Measurements from ENCODE around the gene FADS2. TPM values are rescaled to one million over a fixed set of nuclear protein-coding genes. Genes with fewer than 3 reads are reported as not detected.

FADS2 gene
- polyA plus RNA-seq, 2 of the 4 experiments (the other 2 are of a cell fraction) = 215 to 391 TPM

DNA sequence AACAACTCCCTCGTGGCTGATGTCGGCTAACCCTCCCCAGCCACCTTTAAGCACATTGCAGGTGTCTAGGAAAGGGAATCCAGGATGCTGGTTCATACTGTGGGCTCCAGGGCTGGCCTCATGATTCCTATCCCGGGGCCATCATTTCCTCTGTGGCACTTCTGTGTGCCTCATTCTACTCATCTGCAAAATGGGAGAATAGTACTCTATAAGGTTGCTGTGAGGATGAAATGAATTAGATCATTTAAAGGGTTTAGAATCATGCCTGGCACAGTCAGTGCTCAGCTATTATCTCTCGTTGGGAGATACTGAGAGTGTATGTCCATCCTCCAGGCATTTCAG lies 67.6 kb downstream of the FADS2 start:
- no peak overlapping the region for H3K4me2 ChIP-seq
- peaks cover 32% of the 10 kb centered on the region for H3K4me1 ChIP-seq
- ATAC-seq = no peak
- TF ChIP-seq EHF (CRISPR knock-in tag; IDR thresholded peaks at IDR 0.05) (no peak), HES2 (IDR thresholded peaks at IDR 0.05) (no peak), USF2 (IDR thresholded peaks at IDR 0.05) (no peak), NPAS2 (CRISPR knock-in tag; IDR thresholded peaks at IDR 0.05; ENCODE audit: borderline replicate concordance) (no peak), NFE2L2 (conservative IDR thresholded peaks at IDR 0.05; ENCODE audit: low read length) (no peak), MAZ (IDR thresholded peaks at IDR 0.05; ENCODE audit: borderline replicate concordance, low read depth, low read length) (no peak), RFX5 (IDR thresholded peaks at IDR 0.05) (no peak), HOXB5 (CRISPR knock-in tag; IDR thresholded peaks at IDR 0.05) (no peak), TFCP2L1 (CRISPR knock-in tag; IDR thresholded peaks at IDR 0.05) (no peak), CBX8 (IDR thresholded peaks at IDR 0.05) (no peak), NR3C1 (IDR thresholded peaks at IDR 0.05) (no peak), KDM5A (IDR thresholded peaks at IDR 0.05) (no peak), EHMT2 (IDR thresholded peaks at IDR 0.05; ENCODE audit: low read depth) (no peak), BHLHE40 (IDR thresholded peaks at IDR 0.05; ENCODE audit: low read depth, low read length) (no peak), PBX3 (IDR thresholded peaks at IDR 0.05) (no peak), ZC3H11A (IDR thresholded peaks at IDR 0.05) (no peak)
- TF ChIP-seq, protein P1, sequence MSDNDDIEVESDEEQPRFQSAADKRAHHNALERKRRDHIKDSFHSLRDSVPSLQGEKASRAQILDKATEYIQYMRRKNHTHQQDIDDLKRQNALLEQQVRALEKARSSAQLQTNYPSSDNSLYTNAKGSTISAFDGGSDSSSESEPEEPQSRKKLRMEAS (IDR thresholded peaks at IDR 0.05) = no peak
- TF ChIP-seq, protein P2, sequence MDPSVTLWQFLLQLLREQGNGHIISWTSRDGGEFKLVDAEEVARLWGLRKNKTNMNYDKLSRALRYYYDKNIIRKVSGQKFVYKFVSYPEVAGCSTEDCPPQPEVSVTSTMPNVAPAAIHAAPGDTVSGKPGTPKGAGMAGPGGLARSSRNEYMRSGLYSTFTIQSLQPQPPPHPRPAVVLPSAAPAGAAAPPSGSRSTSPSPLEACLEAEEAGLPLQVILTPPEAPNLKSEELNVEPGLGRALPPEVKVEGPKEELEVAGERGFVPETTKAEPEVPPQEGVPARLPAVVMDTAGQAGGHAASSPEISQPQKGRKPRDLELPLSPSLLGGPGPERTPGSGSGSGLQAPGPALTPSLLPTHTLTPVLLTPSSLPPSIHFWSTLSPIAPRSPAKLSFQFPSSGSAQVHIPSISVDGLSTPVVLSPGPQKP (IDR thresholded peaks at IDR 0.05; ENCODE audit: low read depth, low read length) = no peak
- no peak overlapping the region for H3K4me3 ChIP-seq
- ChIA-PET POLR2A (no interaction called here), CTCF (interaction anchor here (0.6 to 19.8 kb wide), 16 partner anchors 9 to 211 kb away, joined by 3 to 565 read pairs (median 71); partner anchors contain the start of genes BEST1, FADS3, FTH1 and RAB3IL1)
- DNase-seq (ENCODE audit: low read depth in 1 of 2, low spot score in 1 of 2) = no peak
- no peak for FAIRE-seq
- no peaks in the 10 kb centered on the region for H3K9me3 ChIP-seq
- H3K27ac ChIP-seq = no peak overlapping the region
- WGBS (ENCODE audit: missing lambda C conversion rate) = 71% methylated on average over 4 of the region's 4 CpGs

DNA sequence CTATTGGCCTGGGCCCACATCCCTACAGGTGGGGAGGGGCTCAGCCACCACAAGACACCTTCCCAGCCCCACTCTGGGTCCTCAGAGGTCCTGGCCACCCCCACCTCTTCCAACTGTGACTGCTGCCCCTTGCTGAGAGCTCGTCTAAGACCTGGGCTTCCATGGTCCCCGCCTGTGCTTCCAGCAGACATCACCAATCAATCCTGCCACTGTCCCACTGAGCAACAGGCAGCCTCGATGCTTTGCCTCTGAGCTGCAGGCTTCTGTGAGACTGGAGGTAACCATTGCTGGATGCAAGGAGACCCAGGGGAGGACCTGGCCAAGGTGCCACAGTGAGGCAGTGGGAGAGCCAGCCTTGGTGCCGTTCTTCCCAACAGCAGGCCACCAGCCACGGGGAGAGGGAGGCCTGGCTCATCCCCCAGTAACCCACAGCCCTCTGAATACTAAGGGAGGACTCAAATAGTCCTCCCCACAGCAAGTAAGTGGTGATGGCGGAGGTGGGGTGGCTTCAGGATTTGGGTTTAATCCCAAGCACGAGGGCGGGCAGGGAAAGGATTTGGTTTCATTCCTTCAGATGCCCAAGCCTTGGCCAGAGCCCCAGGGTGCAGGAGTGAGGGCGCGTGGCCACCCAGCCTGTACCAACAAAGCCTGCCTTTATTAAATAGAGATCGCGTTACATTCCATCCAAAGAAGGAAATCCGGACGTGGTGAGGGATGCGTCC lies 68.7 kb downstream of the FADS2 start:
- ChIA-PET POLR2A (interaction anchor here (1.1 kb wide), 1 partner anchor 51 kb away, joined by 5 read pairs; no protein-coding TSS in a partner anchor), CTCF (interaction anchor here (0.6 to 19.8 kb wide), 39 partner anchors 7 to 724 kb away, joined by 3 to 565 read pairs (median 6); partner anchors contain the start of genes BEST1, FADS3, FTH1 and RAB3IL1)
- ATAC-seq (no peak), FAIRE-seq (no peak), DNase-seq (ENCODE audit: low read depth in 1 of 2, low spot score in 1 of 2) (no peak)
- peak overlapping the region; percentile 66 to 82; a peak in 4 of 6 replicates for H3K27ac ChIP-seq
- H3K4me1 ChIP-seq = peaks cover 32% of the 10 kb centered on the region
- no peak overlapping the region for H3K4me2 ChIP-seq
- WGBS (ENCODE audit: missing lambda C conversion rate) = 83% methylated on average over 15 of the region's 15 CpGs
- H3K9me3 ChIP-seq = no peaks in the 10 kb centered on the region
- H3K4me3 ChIP-seq = no peak overlapping the region
- TF ChIP-seq EP300 (IDR thresholded peaks at IDR 0.05) = no peak

All from A549 (cell line).